KMS-11 (cell line): Measurements from ENCODE around the gene KCNC4.

Experiments
- H2AFZ ChIP-seq: fragments of 200-600 bp; sonication (generic); 2 replicates; pipeline ENCODE4 v1.6.1; 2016; ENCODE audit warnings: antibody characterized with exemption, mixed run types, low read depth
- H3K27ac ChIP-seq: fragments of 200-600 bp; sonication (generic); 2 replicates; pipeline ENCODE4 v1.6.1; 2016; ENCODE audit warnings: mild to moderate bottlenecking, mixed run types
- H3K27me3 ChIP-seq: fragments of 200-600 bp; sonication (generic); 2 replicates; pipeline ENCODE4 v1.6.1; 2017; ENCODE audit warnings: mild to moderate bottlenecking, low read depth, mixed run types, moderate library complexity; ENCODE audit not compliant: insufficient read depth
- H3K36me3 ChIP-seq: fragments of 200-600 bp; sonication (generic); 2 replicates; pipeline ENCODE4 v1.6.1; 2017; ENCODE audit warnings: mild to moderate bottlenecking, mixed run types; ENCODE audit not compliant: insufficient read depth
- H3K4me1 ChIP-seq: fragments of 200-600 bp; sonication (generic); 2 replicates; pipeline ENCODE4 v1.6.1; 2016; ENCODE audit warnings: mild to moderate bottlenecking, low read depth, mixed run types; ENCODE audit not compliant: poor library complexity, severe bottlenecking
- H3K4me2 ChIP-seq: fragments of 200-600 bp; sonication (generic); 2 replicates; pipeline ENCODE4 v1.7.0; 2016; ENCODE audit warnings: mild to moderate bottlenecking, mixed run types
- H3K4me3 ChIP-seq: fragments of 200-600 bp; sonication (generic); IDR thresholded peaks from 2 replicates; pipeline ENCODE4 v1.6.1; 2017; ENCODE audit warnings: low read depth, low read length, mixed read lengths; ENCODE audit not compliant: insufficient read depth
- H3K79me2 ChIP-seq: fragments of 200-600 bp; sonication (generic); 2 replicates; pipeline ENCODE4 v1.6.1; 2016; ENCODE audit warnings: low read depth, mixed run types; ENCODE audit not compliant: insufficient read depth
- H3K9ac ChIP-seq: fragments of 200-600 bp; sonication (generic); 2 replicates; pipeline ENCODE4 v1.6.1; 2016; ENCODE audit warnings: mild to moderate bottlenecking, mixed run types
- H4K20me1 ChIP-seq: fragments of 200-600 bp; sonication (generic); 2 replicates; pipeline ENCODE4 v1.6.1; 2016; ENCODE audit warnings: mild to moderate bottlenecking, mixed run types; ENCODE audit not compliant: insufficient read depth
- CTCF ChIP-seq: fragments of 200-600 bp; sonication (generic); conservative IDR thresholded peaks from 2 replicates; pipeline ENCODE4 v1.6.1; 2017; ENCODE audit warnings: low read depth, mild to moderate bottlenecking, antibody characterized with exemption, low read length, moderate library complexity, mixed read lengths

Gene KCNC4

GRCh38 chr1:110205591-110206155, 4.4 kb upstream of the KCNC4 start:
- Histone ChIP-seq H2AFZ (no peak overlapping the region), H3K27me3 (no peaks in the 10 kb centered on the region), H3K27ac (no peak overlapping the region), H3K36me3 (no peaks in the 10 kb centered on the region), H3K79me2 (no peaks in the 10 kb centered on the region), H4K20me1 (no peaks in the 10 kb centered on the region), H3K4me2 (no peak overlapping the region), H3K4me1 (peaks cover 14% of the 10 kb centered on the region), H3K9ac (no peak overlapping the region), H3K4me3 (no peak overlapping the region)
- TF ChIP-seq CTCF = no peak

- H3K79me2 ChIP-seq = no peaks in the 10 kb centered on the region
- no peaks in the 10 kb centered on the region for H3K36me3 ChIP-seq
- TF ChIP-seq CTCF = no peak
- no peaks in the 10 kb centered on the region for H3K27me3 ChIP-seq
- H4K20me1 ChIP-seq = no peaks in the 10 kb centered on the region
- H3K4me2 ChIP-seq = no peak overlapping the region
- H3K9ac ChIP-seq = no peak overlapping the region
- H2AFZ ChIP-seq = no peak overlapping the region
- no peak overlapping the region for H3K27ac ChIP-seq
- H3K4me1 ChIP-seq = peaks cover 14% of the 10 kb centered on the region
- no peak overlapping the region for H3K4me3 ChIP-seq
Measured at GRCh38 chr1:110206261-110206920, 3.7 kb upstream of the KCNC4 start.

- no peak overlapping the region for H3K4me3 ChIP-seq
- H3K9ac ChIP-seq = no peak overlapping the region
- H2AFZ ChIP-seq = no peak overlapping the region
- H4K20me1 ChIP-seq = no peaks in the 10 kb centered on the region
- no peaks in the 10 kb centered on the region for H3K36me3 ChIP-seq
- H3K4me1 ChIP-seq = peaks cover 14% of the 10 kb centered on the region
- TF ChIP-seq CTCF = peak; percentile 71
- no peak overlapping the region for H3K27ac ChIP-seq
- no peak overlapping the region for H3K4me2 ChIP-seq
- H3K27me3 ChIP-seq = no peaks in the 10 kb centered on the region
- H3K79me2 ChIP-seq = no peaks in the 10 kb centered on the region
Measured at GRCh38 chr1:110207831-110208230, 2.3 kb upstream of the KCNC4 start.

- Histone ChIP-seq H3K4me1 (peaks cover 8% of the 10 kb centered on the region), H3K4me2 (peak overlapping the region; percentile 91), H3K27ac (0 out of 2 replicates have a peak overlapping the region, but pooled peaks have one; percentile 52), H3K9ac (peak overlapping the region; percentile 41; the same call in 1 of the 2 replicates), H3K27me3 (no peaks in the 10 kb centered on the region), H3K4me3 (no peak overlapping the region), H3K79me2 (no peaks in the 10 kb centered on the region), H3K36me3 (no peaks in the 10 kb centered on the region), H4K20me1 (no peaks in the 10 kb centered on the region), H2AFZ (peak overlapping the region; percentile 93)
- TF ChIP-seq CTCF = no peak
Measured at GRCh38 chr1:110208916-110209645, 1.0 kb upstream of the KCNC4 start.
